Mammary epithelial cell (primary cell): ENCODE data around the gene SLC26A5.

ENCODE experiments used
- EZH2 ChIP-seq: IDR thresholded peaks from 2 replicates; pipeline ENCODE4 v1.6.1; 2012; ENCODE audit warnings: low read length, inconsistent platforms, borderline replicate concordance
- TF ChIP-seq, protein P1 (sequence below), 2 donors: IDR thresholded peaks in 1 of 2; conservative IDR thresholded peaks in 1 of 2; 2 replicates each; pipeline ENCODE4 v1.5.1; 2011 to 2012; ENCODE audit warnings: inconsistent platforms in 2 of 2, low read length in 2 of 2, mild to moderate bottlenecking in 2 of 2, control low read depth in 1 of 2, low read depth in 1 of 2; ENCODE audit not compliant: insufficient read depth in 1 of 2; ENCODE audit errors: extremely low read depth in 1 of 2

DNA sequence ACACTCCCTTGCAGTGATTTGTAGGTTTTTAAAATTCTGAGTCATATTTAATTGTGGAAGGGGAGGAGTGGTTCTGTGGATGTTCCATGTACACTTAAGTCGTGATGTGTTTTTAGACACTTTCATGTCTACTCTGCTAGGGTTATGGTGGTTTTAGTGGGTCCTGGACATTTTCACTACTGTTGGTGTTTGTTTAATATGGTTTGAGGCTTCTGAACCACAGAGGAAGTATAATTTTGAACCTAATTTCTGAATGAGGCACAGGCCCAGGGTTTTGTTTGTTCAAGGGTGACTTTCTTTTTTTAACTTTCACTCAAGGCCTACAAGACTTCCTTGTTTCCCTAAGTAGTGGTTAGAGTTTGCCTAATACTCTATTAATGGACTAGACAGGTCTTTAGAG lies 13.3 kb downstream of the SLC26A5 start:
- TF ChIP-seq, protein P1, sequence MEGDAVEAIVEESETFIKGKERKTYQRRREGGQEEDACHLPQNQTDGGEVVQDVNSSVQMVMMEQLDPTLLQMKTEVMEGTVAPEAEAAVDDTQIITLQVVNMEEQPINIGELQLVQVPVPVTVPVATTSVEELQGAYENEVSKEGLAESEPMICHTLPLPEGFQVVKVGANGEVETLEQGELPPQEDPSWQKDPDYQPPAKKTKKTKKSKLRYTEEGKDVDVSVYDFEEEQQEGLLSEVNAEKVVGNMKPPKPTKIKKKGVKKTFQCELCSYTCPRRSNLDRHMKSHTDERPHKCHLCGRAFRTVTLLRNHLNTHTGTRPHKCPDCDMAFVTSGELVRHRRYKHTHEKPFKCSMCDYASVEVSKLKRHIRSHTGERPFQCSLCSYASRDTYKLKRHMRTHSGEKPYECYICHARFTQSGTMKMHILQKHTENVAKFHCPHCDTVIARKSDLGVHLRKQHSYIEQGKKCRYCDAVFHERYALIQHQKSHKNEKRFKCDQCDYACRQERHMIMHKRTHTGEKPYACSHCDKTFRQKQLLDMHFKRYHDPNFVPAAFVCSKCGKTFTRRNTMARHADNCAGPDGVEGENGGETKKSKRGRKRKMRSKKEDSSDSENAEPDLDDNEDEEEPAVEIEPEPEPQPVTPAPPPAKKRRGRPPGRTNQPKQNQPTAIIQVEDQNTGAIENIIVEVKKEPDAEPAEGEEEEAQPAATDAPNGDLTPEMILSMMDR (conservative IDR thresholded peaks at IDR 0.05 in 1 of 2, IDR thresholded peaks at IDR 0.05 in 1 of 2; ENCODE audit: extremely low read depth in 1 of 2, insufficient read depth in 1 of 2, low read depth in 1 of 2, low read length in 2 of 2): no peak
- no peak for TF ChIP-seq EZH2
